ENCODE measurements around the gene PWWP2B. TPM values are rescaled to one million over a fixed set of nuclear protein-coding genes. Genes with fewer than 3 reads are reported as not detected.

Gene PWWP2B
- total and polyA plus RNA-seq, 2 experiments from 2014 or later = 2.3 to 12.8 TPM

DNA sequence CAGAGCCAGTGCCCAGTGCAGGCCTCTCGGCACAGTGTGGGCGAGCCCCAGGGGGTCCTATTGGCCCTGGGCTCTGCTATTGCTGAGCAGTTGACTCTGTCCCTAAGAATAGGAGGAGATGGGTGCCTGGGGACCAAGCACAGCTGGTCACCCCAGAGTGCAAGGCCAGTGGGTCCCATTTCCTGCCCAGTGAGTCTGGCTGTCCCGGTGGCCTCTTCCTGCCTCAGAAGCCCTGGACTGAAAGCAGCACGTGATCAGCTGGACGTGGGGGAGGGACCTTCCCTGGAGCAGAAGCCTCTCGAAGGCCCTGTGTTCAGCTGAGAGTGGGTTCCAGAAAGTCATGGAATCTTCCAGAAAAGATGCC, 42.0 kb downstream of the PWWP2B start (continued):
- TF ChIP-seq ZNF331 (CRISPR knock-in tag; IDR thresholded peaks at IDR 0.05; ENCODE audit: low read depth) (no peak), POLR2AphosphoS5 (IDR thresholded peaks at IDR 0.05; ENCODE audit: low read depth) (no peak), JUNB (IDR thresholded peaks at IDR 0.05; ENCODE audit: unreplicated experiment) (no peak), CREB1 (CRISPR knock-in tag; IDR thresholded peaks at IDR 0.05; ENCODE audit: low read depth) (no peak), STAT1 (IDR thresholded peaks at IDR 0.05; ENCODE audit: unreplicated experiment) (no peak), REST (IDR thresholded peaks at IDR 0.05; ENCODE audit: unreplicated experiment) (no peak)

DNA sequence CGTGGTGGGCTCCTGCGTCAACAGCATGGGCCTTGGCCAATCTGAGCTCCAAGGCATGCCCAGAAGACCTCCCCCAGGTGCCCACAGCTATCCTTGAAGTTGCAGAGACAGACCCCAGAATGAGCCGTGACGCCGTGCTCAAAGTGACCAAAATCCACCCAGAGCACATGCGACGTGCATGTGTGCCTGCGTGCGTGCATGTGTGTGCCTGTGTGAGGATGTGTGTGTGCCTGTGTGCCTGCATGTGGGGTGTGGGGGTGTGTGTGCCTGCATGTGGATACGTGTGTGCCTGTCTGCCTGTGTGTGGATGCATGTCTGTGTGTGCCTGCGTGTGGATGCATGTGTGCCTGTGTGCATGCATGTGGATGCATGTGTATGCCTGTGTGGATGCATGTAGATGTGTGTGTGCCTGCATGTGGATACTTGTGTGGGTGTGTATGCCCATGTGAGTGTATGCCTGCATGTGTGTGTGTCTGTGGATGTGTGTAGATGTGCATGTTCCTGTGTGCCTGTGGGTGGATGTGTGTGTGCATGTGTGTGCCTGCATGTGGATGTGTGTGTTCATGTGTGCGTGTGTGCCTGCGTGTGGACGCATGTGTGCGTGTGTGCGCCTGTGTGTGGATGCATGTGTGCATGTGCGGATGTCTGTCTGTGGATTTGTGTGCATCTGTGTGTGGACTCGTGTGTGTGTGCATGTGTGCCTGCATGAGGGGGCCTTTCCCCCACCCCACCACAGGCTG, 42.6 kb downstream of the PWWP2B start:
- H3K4me1 ChIP-seq (ENCODE audit: insufficient read depth) = no peaks in the 10 kb centered on the region
- Mint-ChIP-seq H3K9me3 (no peaks in the 10 kb centered on the region), H3K4me1 (peaks cover 4% of the 10 kb centered on the region; the same call in 1 of the 3 replicates), H3K27ac (no peak overlapping the region), H3K36me3 (ENCODE audit: low read depth) (no peaks in the 10 kb centered on the region; the same call in 2 of the 3 replicates), H3K27me3 (ENCODE audit: insufficient read depth, low read depth, poor library complexity) (peaks cover 5% of the 10 kb centered on the region), H3K4me3 (no peak overlapping the region)
- H3K4me3 ChIP-seq = no peak overlapping the region
- H3F3A ChIP-seq (replicated peaks; ENCODE audit: low read depth) = 0 out of 2 replicates have a peak, but pooled peaks cover 4% of the 10 kb centered on the region
- H3K27ac ChIP-seq (ENCODE audit: low read depth) = no peak overlapping the region
- no peaks in the 10 kb centered on the region for H3K79me2 ChIP-seq (replicated peaks; ENCODE audit: insufficient read depth)
- no peaks in the 10 kb centered on the region for H3K27me3 ChIP-seq (ENCODE audit: insufficient read depth)
- H2AFZ ChIP-seq = no peak overlapping the region
- no peaks in the 10 kb centered on the region for H3K36me3 ChIP-seq (ENCODE audit: insufficient read depth)
- H3K9me2 ChIP-seq (ENCODE audit: insufficient read depth) = no peaks in the 10 kb centered on the region
- no peak for ATAC-seq
- H4K20me1 ChIP-seq (replicated peaks; ENCODE audit: insufficient read depth) = no peaks in the 10 kb centered on the region
- no peak for DNase-seq (ENCODE audit: low spot score)
- no peak overlapping the region for H3K4me2 ChIP-seq
- TF ChIP-seq EZH2 (IDR thresholded peaks at IDR 0.05; ENCODE audit: low read depth, unreplicated experiment) (no peak), STAT1 (IDR thresholded peaks at IDR 0.05; ENCODE audit: unreplicated experiment) (no peak), ETS1 (IDR thresholded peaks at IDR 0.05) (no peak), REST (IDR thresholded peaks at IDR 0.05; ENCODE audit: unreplicated experiment) (no peak), CTCF (conservative IDR thresholded peaks at IDR 0.05; ENCODE audit: low read depth in 2 of 2) (no peak), ZNF331 (CRISPR knock-in tag; IDR thresholded peaks at IDR 0.05; ENCODE audit: low read depth) (no peak), ZNF114 (CRISPR knock-in tag; IDR thresholded peaks at IDR 0.05) (no peak), EZH2phosphoT487 (IDR thresholded peaks at IDR 0.05; ENCODE audit: unreplicated experiment) (no peak)
